ENCODE results near the gene ADAM23.

ADAM23 gene

DNA sequence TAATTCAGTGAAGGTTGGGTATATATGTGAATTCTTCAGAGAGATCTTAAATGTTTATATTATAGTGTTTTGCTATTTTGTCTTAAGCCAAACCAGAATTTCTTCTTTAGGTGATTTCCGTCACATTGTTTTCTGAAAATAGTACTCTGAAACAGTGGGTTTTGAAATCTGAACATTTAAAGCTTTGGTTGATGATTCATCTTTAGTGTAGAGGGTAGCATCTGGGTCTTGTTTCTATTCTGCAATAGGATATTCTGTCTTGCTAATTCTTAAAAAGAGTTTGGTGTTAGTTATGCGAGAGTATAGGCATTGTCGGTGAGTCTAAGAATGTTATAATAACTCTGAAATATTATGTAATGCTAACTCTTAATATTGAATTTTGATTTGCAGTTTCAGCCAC is 129.4 kb downstream of the ADAM23 start:
- Histone ChIP-seq H3K27me3 (ENCODE audit: control insufficient read depth, insufficient read depth, low read length) (no peaks in the 10 kb centered on the region), H3K4me3 (ENCODE audit: low read length) (no peak overlapping the region), H3K4me1 (ENCODE audit: control insufficient read depth, low read depth, low read length) (no peaks in the 10 kb centered on the region), H3K9ac (ENCODE audit: low read length) (no peak overlapping the region), H3K36me3 (ENCODE audit: control insufficient read depth, low read depth, low read length) (peaks cover 10% of the 10 kb centered on the region), H3K9me3 (ENCODE audit: control insufficient read depth, low read depth, low read length) (no peaks in the 10 kb centered on the region), H3K27ac (ENCODE audit: low read length) (no peak overlapping the region)

GRCh38 chr2:206573793-206574192 is 130.5 kb downstream of the ADAM23 start:
- no peaks in the 10 kb centered on the region for H3K27me3 ChIP-seq (ENCODE audit: control insufficient read depth, insufficient read depth, low read length)
- H3K9ac ChIP-seq (ENCODE audit: low read length), result no peak overlapping the region
- no peaks in the 10 kb centered on the region for H3K9me3 ChIP-seq (ENCODE audit: control insufficient read depth, low read depth, low read length)
- H3K36me3 ChIP-seq (ENCODE audit: control insufficient read depth, low read depth, low read length), result peaks cover 10% of the 10 kb centered on the region
- H3K27ac ChIP-seq (ENCODE audit: low read length), result no peak overlapping the region
- H3K4me1 ChIP-seq (ENCODE audit: control insufficient read depth, low read depth, low read length), result no peaks in the 10 kb centered on the region
- H3K4me3 ChIP-seq (ENCODE audit: low read length), result no peak overlapping the region

- H3K9me3 ChIP-seq (ENCODE audit: control insufficient read depth, low read depth, low read length), result no peaks in the 10 kb centered on the region
- no peaks in the 10 kb centered on the region for H3K36me3 ChIP-seq (ENCODE audit: control insufficient read depth, low read depth, low read length)
- no peak overlapping the region for H3K4me3 ChIP-seq (ENCODE audit: low read length)
- no peak overlapping the region for H3K9ac ChIP-seq (ENCODE audit: low read length)
- H3K27me3 ChIP-seq (ENCODE audit: control insufficient read depth, insufficient read depth, low read length), result no peaks in the 10 kb centered on the region
- peaks cover 3% of the 10 kb centered on the region for H3K4me1 ChIP-seq (ENCODE audit: control insufficient read depth, low read depth, low read length)
- H3K27ac ChIP-seq (ENCODE audit: low read length), result no peak overlapping the region
Observed at GRCh38 chr2:206584323-206585116, 141.2 kb downstream of the ADAM23 start.

- H3K27me3 ChIP-seq (ENCODE audit: control insufficient read depth, insufficient read depth, low read length), result no peaks in the 10 kb centered on the region
- H3K27ac ChIP-seq (ENCODE audit: low read length), result no peak overlapping the region
- H3K9me3 ChIP-seq (ENCODE audit: control insufficient read depth, low read depth, low read length), result no peaks in the 10 kb centered on the region
- H3K36me3 ChIP-seq (ENCODE audit: control insufficient read depth, low read depth, low read length), result peaks cover 3% of the 10 kb centered on the region
- peaks cover 3% of the 10 kb centered on the region for H3K4me1 ChIP-seq (ENCODE audit: control insufficient read depth, low read depth, low read length)
- H3K9ac ChIP-seq (ENCODE audit: low read length), result no peak overlapping the region
- no peak overlapping the region for H3K4me3 ChIP-seq (ENCODE audit: low read length)
Observed at GRCh38 chr2:206585335-206585734, 142.0 kb downstream of the ADAM23 start.

DNA sequence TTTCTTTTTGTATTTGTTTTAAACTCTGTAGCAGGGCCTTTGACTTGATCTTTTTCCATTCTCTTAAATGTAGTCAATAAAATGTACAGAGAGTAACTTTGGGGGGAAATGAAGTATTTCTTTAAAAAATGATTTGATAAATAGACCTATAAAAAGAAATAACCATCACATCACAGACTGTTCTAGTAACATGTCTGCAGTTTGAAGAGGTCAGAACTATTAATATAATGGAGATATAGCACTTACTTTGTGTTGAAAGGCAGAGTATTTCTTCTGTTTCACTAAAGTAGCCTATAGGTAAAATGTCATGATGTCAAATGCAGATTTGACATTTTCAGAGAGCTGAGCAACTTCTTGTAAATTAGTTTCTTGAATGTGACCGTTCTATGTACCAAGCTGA is 143.3 kb downstream of the ADAM23 start:
- Histone ChIP-seq H3K27ac (ENCODE audit: low read length) (no peak overlapping the region), H3K36me3 (ENCODE audit: control insufficient read depth, low read depth, low read length) (peaks cover 3% of the 10 kb centered on the region), H3K9ac (ENCODE audit: low read length) (no peak overlapping the region), H3K4me1 (ENCODE audit: control insufficient read depth, low read depth, low read length) (peaks cover 3% of the 10 kb centered on the region), H3K9me3 (ENCODE audit: control insufficient read depth, low read depth, low read length) (no peaks in the 10 kb centered on the region), H3K27me3 (ENCODE audit: control insufficient read depth, insufficient read depth, low read length) (no peaks in the 10 kb centered on the region), H3K4me3 (ENCODE audit: low read length) (no peak overlapping the region)

- Histone ChIP-seq H3K9me3 (ENCODE audit: control insufficient read depth, low read depth, low read length) (no peaks in the 10 kb centered on the region), H3K4me3 (ENCODE audit: low read length) (no peak overlapping the region), H3K4me1 (ENCODE audit: control insufficient read depth, low read depth, low read length) (no peaks in the 10 kb centered on the region), H3K27ac (ENCODE audit: low read length) (no peak overlapping the region), H3K36me3 (ENCODE audit: control insufficient read depth, low read depth, low read length) (peaks cover 5% of the 10 kb centered on the region), H3K27me3 (ENCODE audit: control insufficient read depth, insufficient read depth, low read length) (no peaks in the 10 kb centered on the region), H3K9ac (ENCODE audit: low read length) (no peak overlapping the region)
Observed at GRCh38 chr2:206597717-206598218, 154.4 kb downstream of the ADAM23 start.

DNA sequence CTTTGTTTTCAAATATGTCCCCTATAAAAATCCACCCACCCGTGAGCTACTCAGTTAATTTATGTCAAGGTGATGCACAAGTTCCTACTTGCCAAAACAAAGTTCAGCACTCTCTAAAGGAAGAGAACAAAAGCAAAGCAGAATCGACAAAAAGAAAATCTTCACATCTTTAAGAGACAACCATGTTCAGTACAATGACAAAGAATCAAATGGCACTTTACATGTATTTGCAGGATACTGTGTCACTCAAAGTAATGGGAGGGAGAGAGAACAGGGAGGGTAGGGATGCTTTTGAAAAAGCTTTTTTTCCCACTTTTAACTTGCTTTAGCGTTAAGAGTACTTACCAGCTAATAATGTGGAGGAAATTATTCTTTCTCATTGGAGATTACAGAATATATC is 159.9 kb downstream of the ADAM23 start:
- peaks cover 3% of the 10 kb centered on the region for H3K36me3 ChIP-seq (ENCODE audit: control insufficient read depth, low read depth, low read length)
- no peak overlapping the region for H3K27ac ChIP-seq (ENCODE audit: low read length)
- H3K4me3 ChIP-seq (ENCODE audit: low read length), result no peak overlapping the region
- H3K9me3 ChIP-seq (ENCODE audit: control insufficient read depth, low read depth, low read length), result no peaks in the 10 kb centered on the region
- H3K27me3 ChIP-seq (ENCODE audit: control insufficient read depth, insufficient read depth, low read length), result no peaks in the 10 kb centered on the region
- no peak overlapping the region for H3K9ac ChIP-seq (ENCODE audit: low read length)
- no peaks in the 10 kb centered on the region for H3K4me1 ChIP-seq (ENCODE audit: control insufficient read depth, low read depth, low read length)

GRCh38 chr2:206610451-206610850 is 167.1 kb downstream of the ADAM23 start:
- H3K9ac ChIP-seq (ENCODE audit: low read length), result no peak overlapping the region
- H3K27ac ChIP-seq (ENCODE audit: low read length), result no peak overlapping the region
- H3K9me3 ChIP-seq (ENCODE audit: control insufficient read depth, low read depth, low read length), result no peaks in the 10 kb centered on the region
- H3K27me3 ChIP-seq (ENCODE audit: control insufficient read depth, insufficient read depth, low read length), result no peaks in the 10 kb centered on the region
- H3K36me3 ChIP-seq (ENCODE audit: control insufficient read depth, low read depth, low read length), result no peaks in the 10 kb centered on the region
- H3K4me3 ChIP-seq (ENCODE audit: low read length), result no peak overlapping the region
- no peaks in the 10 kb centered on the region for H3K4me1 ChIP-seq (ENCODE audit: control insufficient read depth, low read depth, low read length)

- no peak overlapping the region for H3K4me3 ChIP-seq (ENCODE audit: low read length)
- H3K27me3 ChIP-seq (ENCODE audit: control insufficient read depth, insufficient read depth, low read length), result no peaks in the 10 kb centered on the region
- no peaks in the 10 kb centered on the region for H3K36me3 ChIP-seq (ENCODE audit: control insufficient read depth, low read depth, low read length)
- H3K9me3 ChIP-seq (ENCODE audit: control insufficient read depth, low read depth, low read length), result no peaks in the 10 kb centered on the region
- no peaks in the 10 kb centered on the region for H3K4me1 ChIP-seq (ENCODE audit: control insufficient read depth, low read depth, low read length)
- H3K27ac ChIP-seq (ENCODE audit: low read length), result no peak overlapping the region
- H3K9ac ChIP-seq (ENCODE audit: low read length), result no peak overlapping the region
Observed at GRCh38 chr2:206611191-206611590, 167.9 kb downstream of the ADAM23 start.

DNA sequence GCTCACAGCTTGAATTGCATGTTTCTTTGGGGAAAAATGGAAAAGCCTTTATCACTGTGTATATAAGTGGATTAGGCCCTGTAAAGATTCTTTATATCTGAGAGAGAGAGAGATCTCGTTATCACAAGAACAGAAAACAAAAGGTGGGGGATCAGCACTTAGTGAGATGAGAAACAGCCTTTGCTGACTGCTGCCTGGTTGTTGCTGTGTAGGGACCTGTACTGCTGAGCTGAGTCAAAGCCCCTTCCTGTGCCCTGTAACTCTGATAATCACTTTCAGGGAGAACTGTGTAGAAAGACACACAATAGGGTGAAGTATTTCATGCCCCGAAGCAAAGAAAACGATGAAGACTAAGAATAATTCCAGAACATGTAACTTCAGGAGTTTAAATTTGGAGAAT is 168.4 kb downstream of the ADAM23 start:
- H3K9ac ChIP-seq (ENCODE audit: low read length), result no peak overlapping the region
- no peaks in the 10 kb centered on the region for H3K27me3 ChIP-seq (ENCODE audit: control insufficient read depth, insufficient read depth, low read length)
- H3K9me3 ChIP-seq (ENCODE audit: control insufficient read depth, low read depth, low read length), result no peaks in the 10 kb centered on the region
- H3K36me3 ChIP-seq (ENCODE audit: control insufficient read depth, low read depth, low read length), result no peaks in the 10 kb centered on the region
- no peaks in the 10 kb centered on the region for H3K4me1 ChIP-seq (ENCODE audit: control insufficient read depth, low read depth, low read length)
- H3K27ac ChIP-seq (ENCODE audit: low read length), result no peak overlapping the region
- H3K4me3 ChIP-seq (ENCODE audit: low read length), result no peak overlapping the region

- no peak overlapping the region for H3K27ac ChIP-seq (ENCODE audit: low read length)
- no peaks in the 10 kb centered on the region for H3K9me3 ChIP-seq (ENCODE audit: control insufficient read depth, low read depth, low read length)
- H3K4me1 ChIP-seq (ENCODE audit: control insufficient read depth, low read depth, low read length), result no peaks in the 10 kb centered on the region
- H3K9ac ChIP-seq (ENCODE audit: low read length), result no peak overlapping the region
- H3K27me3 ChIP-seq (ENCODE audit: control insufficient read depth, insufficient read depth, low read length), result no peaks in the 10 kb centered on the region
- no peaks in the 10 kb centered on the region for H3K36me3 ChIP-seq (ENCODE audit: control insufficient read depth, low read depth, low read length)
- no peak overlapping the region for H3K4me3 ChIP-seq (ENCODE audit: low read length)
Observed at GRCh38 chr2:206614811-206615210, 171.5 kb downstream of the ADAM23 start.

- Histone ChIP-seq H3K36me3 (ENCODE audit: control insufficient read depth, low read depth, low read length) (no peaks in the 10 kb centered on the region), H3K4me1 (ENCODE audit: control insufficient read depth, low read depth, low read length) (no peaks in the 10 kb centered on the region), H3K9me3 (ENCODE audit: control insufficient read depth, low read depth, low read length) (no peaks in the 10 kb centered on the region), H3K4me3 (ENCODE audit: low read length) (no peak overlapping the region), H3K27ac (ENCODE audit: low read length) (no peak overlapping the region), H3K27me3 (ENCODE audit: control insufficient read depth, insufficient read depth, low read length) (no peaks in the 10 kb centered on the region), H3K9ac (ENCODE audit: low read length) (no peak overlapping the region)
Observed at GRCh38 chr2:206615417-206616089, 172.2 kb downstream of the ADAM23 start.
